ENCODE measurements around the gene KCNJ3. TPM values are rescaled to one million over a fixed set of nuclear protein-coding genes. Genes with fewer than 3 reads are reported as not detected.

KCNJ3 gene
- total and polyA plus RNA-seq, 9 donors: 0.31 to 0.99 (median 0.67) TPM

DNA sequence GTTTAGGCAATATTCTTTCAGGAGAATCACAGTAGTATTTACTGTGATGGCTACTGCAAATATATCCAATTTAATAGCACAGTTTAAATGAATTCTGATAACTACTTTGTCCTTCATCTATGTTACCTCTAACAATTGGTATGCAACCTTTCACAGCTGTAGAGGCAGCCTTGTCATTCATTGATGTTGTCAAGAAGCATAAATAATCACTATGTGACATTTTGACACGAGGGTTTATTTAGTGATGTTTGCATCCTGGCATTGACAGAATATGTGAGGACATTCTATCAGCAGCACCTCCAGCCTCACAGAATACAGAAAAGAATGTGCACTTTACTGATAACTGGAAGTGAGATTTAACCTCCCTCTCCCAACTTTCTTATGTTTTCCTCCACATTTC is 9.3 kb upstream of the KCNJ3 start:
- 60% methylated on average over 1 of the region's 1 CpG for WGBS (ENCODE audit: insufficient coverage)
- Histone ChIP-seq H3K27ac (ENCODE audit: low read length) (no peak overlapping the region), H3K9me3 (replicated peaks; ENCODE audit: control insufficient read depth, low read depth, low read length) (no peaks in the 10 kb centered on the region), H3K4me1 (ENCODE audit: control insufficient read depth, insufficient read depth, low read length) (peaks cover 2% of the 10 kb centered on the region), H3K36me3 (ENCODE audit: control insufficient read depth, insufficient read depth, low read length) (no peaks in the 10 kb centered on the region), H3K4me3 (ENCODE audit: low read length) (no peak overlapping the region), H3K27me3 (ENCODE audit: control insufficient read depth, insufficient read depth, low read length) (no peaks in the 10 kb centered on the region)
- no peak for DNase-seq

DNA sequence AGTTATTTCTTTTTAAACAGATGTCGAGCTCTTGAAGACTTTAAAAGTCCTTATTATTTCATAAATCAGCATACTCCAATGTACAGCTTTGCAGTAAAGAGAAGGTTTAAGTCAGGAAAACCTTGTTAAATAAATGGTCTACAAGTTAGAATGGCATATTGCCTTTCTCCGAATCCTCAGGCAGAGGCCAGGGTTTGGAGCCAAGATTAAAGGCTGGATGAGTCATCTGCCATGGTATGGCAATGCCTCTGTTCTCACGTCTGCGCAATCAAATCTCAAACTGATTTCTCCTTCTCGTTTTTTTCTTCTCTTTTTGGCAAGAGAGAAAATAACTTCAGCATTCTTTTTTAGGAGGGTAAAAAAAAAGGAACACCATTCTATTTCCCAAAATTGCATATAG is 5.6 kb upstream of the KCNJ3 start:
- Histone ChIP-seq H3K27ac (ENCODE audit: low read length) (no peak overlapping the region), H3K27me3 (ENCODE audit: control insufficient read depth, insufficient read depth, low read length) (peaks cover 12% of the 10 kb centered on the region), H3K4me3 (ENCODE audit: low read length) (no peak overlapping the region), H3K4me1 (ENCODE audit: control insufficient read depth, insufficient read depth, low read length) (peaks cover 10% of the 10 kb centered on the region), H3K9me3 (replicated peaks; ENCODE audit: control insufficient read depth, low read depth, low read length) (no peaks in the 10 kb centered on the region), H3K36me3 (ENCODE audit: control insufficient read depth, insufficient read depth, low read length) (no peaks in the 10 kb centered on the region)
- 33% methylated on average over 1 of the region's 5 CpGs for WGBS (ENCODE audit: insufficient coverage)
- peak; percentile 33 for DNase-seq

DNA sequence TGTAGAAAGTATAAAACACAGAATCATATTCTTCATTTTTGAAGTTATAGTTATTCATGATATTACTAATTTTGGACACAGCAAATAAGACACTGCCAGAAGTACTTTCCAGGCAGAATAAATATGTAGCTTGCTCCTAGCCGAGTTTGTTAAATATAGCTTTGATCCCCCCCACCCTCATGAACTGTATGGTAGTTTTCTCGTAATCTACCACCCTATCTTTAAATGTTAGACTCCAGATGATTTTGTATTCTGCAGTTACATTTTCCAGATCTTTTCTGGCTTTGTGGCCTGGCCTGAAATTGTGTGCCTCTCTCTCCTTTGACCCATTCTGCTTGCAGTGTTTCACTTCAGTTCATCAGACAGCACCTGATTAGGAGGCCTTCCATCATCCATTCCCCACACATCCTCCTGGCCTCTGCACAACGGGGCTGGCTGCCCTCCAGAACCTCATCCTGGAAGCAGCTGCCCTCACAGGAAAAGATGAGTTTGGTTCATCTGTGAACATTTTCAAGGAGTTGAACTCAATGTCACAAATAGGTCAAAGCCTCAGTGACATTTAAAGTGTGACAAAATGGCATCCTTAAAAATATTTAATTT is 4.7 kb upstream of the KCNJ3 start:
- 67% methylated on average over 1 of the region's 3 CpGs for WGBS (ENCODE audit: insufficient coverage)
- H3K9me3 ChIP-seq (replicated peaks; ENCODE audit: control insufficient read depth, low read depth, low read length): no peaks in the 10 kb centered on the region
- H3K27me3 ChIP-seq (ENCODE audit: control insufficient read depth, insufficient read depth, low read length): peaks cover 22% of the 10 kb centered on the region
- no peak overlapping the region for H3K27ac ChIP-seq (ENCODE audit: low read length)
- no peaks in the 10 kb centered on the region for H3K36me3 ChIP-seq (ENCODE audit: control insufficient read depth, insufficient read depth, low read length)
- no peak overlapping the region for H3K4me3 ChIP-seq (ENCODE audit: low read length)
- peak; percentile 26 for DNase-seq
- peaks cover 18% of the 10 kb centered on the region for H3K4me1 ChIP-seq (ENCODE audit: control insufficient read depth, insufficient read depth, low read length)

DNA sequence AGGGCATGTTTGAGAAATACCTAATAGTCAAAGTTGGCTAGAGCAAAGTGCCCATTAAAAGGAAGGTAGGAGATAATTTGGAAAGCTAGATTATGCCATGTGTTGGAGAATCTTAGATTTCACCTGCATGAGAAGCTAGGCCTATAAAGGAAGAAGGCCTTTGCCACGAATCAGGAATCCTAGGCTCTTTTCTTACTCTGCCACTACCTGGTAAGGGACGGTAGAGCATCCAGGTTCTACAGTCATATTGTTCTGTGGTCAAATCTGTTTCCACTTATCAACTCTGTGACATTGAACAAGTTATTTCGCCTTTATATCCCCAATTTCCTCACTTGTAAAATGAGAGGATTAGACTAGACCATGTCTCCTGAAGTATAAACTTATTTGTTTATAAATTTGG is 3.6 kb upstream of the KCNJ3 start:
- no peaks in the 10 kb centered on the region for H3K36me3 ChIP-seq (ENCODE audit: control insufficient read depth, insufficient read depth, low read length)
- H3K27ac ChIP-seq (ENCODE audit: low read length): no peak overlapping the region
- no peak overlapping the region for H3K4me3 ChIP-seq (ENCODE audit: low read length)
- H3K9me3 ChIP-seq (replicated peaks; ENCODE audit: control insufficient read depth, low read depth, low read length): no peaks in the 10 kb centered on the region
- H3K27me3 ChIP-seq (ENCODE audit: control insufficient read depth, insufficient read depth, low read length): peaks cover 30% of the 10 kb centered on the region
- H3K4me1 ChIP-seq (ENCODE audit: control insufficient read depth, insufficient read depth, low read length): peaks cover 21% of the 10 kb centered on the region
- WGBS (ENCODE audit: insufficient coverage): no CpG with 5 or more reads among the region's 3 CpGs
- no peak for DNase-seq

DNA sequence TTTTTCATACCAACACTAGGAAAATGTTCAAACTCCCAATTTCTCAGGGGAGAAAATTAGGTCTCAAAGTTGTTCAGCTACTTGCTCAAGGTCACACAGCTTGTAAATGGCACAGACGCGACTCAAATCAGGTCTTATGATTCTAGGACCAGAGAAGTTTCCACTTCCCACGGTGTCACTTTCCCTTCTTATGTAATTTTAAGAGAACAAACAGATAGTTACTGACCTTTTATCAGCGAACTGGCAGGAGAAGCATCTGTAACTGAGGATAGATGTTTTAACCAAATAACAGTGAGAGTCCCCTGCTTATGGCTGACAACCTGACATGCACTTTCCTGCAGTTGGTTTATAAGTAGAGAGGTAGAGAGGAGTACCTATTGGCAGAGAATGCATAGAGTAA is 2.1 kb upstream of the KCNJ3 start:
- Histone ChIP-seq H3K9me3 (replicated peaks; ENCODE audit: control insufficient read depth, low read depth, low read length) (no peaks in the 10 kb centered on the region), H3K4me3 (ENCODE audit: low read length) (no peak overlapping the region), H3K27me3 (ENCODE audit: control insufficient read depth, insufficient read depth, low read length) (peaks cover 30% of the 10 kb centered on the region), H3K4me1 (ENCODE audit: control insufficient read depth, insufficient read depth, low read length) (peaks cover 21% of the 10 kb centered on the region), H3K27ac (ENCODE audit: low read length) (no peak overlapping the region), H3K36me3 (ENCODE audit: control insufficient read depth, insufficient read depth, low read length) (no peaks in the 10 kb centered on the region)
- WGBS (ENCODE audit: insufficient coverage): no CpG with 5 or more reads among the region's 4 CpGs
- DNase-seq: no peak

DNA sequence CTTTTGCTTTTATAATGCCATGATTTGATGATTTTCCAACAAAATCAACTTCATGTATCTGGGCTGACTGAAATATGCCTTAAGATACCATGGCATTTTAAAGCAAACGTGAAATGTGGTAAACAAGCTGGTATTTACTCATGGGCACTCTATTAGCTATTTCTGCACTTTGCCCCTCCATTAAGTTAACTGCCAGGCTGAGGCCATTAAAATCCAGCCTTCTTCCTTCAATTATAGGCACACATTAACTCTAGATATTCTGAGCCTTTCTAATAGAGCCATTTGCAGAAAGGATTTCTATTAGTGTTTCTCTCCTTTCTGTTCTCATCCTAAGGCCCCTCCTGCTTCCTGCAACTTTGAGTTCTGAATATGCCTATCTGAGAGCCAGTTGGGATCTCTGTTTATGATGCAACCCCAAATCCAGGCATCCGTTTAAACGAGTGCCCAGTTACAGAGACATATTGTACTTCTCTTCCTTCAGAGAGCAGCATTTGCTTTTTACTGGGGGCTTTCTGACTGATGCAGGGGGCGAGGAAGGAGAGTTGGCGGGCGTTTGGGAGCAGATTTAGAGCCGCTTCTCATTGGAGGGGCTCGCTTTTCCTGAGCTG is 1.6 kb upstream of the KCNJ3 start:
- Histone ChIP-seq H3K27ac (ENCODE audit: low read length) (no peak overlapping the region), H3K36me3 (ENCODE audit: control insufficient read depth, insufficient read depth, low read length) (no peaks in the 10 kb centered on the region), H3K9me3 (replicated peaks; ENCODE audit: control insufficient read depth, low read depth, low read length) (no peaks in the 10 kb centered on the region), H3K4me1 (ENCODE audit: control insufficient read depth, insufficient read depth, low read length) (peaks cover 21% of the 10 kb centered on the region), H3K27me3 (ENCODE audit: control insufficient read depth, insufficient read depth, low read length) (peaks cover 30% of the 10 kb centered on the region), H3K4me3 (ENCODE audit: low read length) (peak overlapping the region; percentile 55)
- no peak for DNase-seq
- 14% methylated on average over 6 of the region's 8 CpGs for WGBS (ENCODE audit: insufficient coverage)

DNA sequence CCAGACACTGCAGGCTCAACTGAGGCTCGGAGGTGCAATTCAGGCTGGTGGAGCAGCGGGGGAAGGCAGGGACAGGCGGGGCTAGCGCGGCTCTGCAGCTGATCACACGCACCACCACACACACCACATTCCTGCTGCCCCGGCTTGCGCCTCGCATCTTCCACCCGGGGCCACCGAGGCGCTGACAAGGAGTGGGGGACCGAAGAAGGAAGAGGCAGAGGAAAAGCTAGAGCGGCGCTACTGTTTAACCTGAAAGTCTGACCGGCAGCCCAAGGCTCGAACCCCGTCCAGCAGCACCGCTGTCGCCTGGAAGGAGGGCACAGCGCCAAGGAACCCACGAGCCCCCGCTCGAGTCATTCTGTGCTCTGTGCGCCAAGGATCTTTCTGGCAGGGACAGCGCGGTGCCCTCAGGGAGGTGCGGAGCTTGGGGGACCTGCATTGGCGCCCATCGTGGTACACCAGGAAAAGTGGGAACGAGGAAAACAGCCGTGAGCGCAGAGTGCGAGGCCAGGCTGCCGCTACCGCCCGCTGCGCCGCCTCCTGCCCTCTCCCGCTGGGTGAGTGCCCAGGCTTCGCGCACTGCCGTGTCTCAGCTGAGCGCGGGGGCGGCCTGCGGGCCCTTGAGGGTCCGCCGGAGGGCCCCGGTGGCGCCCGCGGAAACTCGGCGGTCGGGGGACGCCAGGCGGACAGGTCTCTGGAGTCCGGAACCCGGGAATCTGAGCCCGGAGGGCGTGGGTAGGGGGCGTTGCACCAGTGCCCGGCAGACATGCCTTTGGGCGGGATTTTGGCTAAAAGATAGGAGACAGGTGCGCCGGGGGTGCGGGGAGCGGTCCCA is 860 bp upstream of the KCNJ3 start:
- no peaks in the 10 kb centered on the region for H3K36me3 ChIP-seq (ENCODE audit: control insufficient read depth, insufficient read depth, low read length)
- peak overlapping the region; percentile 55 for H3K4me3 ChIP-seq (ENCODE audit: low read length)
- peaks cover 21% of the 10 kb centered on the region for H3K4me1 ChIP-seq (ENCODE audit: control insufficient read depth, insufficient read depth, low read length)
- H3K27ac ChIP-seq (ENCODE audit: low read length): no peak overlapping the region
- WGBS (ENCODE audit: insufficient coverage): under 1% methylated on average over 62 of the region's 69 CpGs
- H3K27me3 ChIP-seq (ENCODE audit: control insufficient read depth, insufficient read depth, low read length): peaks cover 30% of the 10 kb centered on the region
- no peaks in the 10 kb centered on the region for H3K9me3 ChIP-seq (replicated peaks; ENCODE audit: control insufficient read depth, low read depth, low read length)
- DNase-seq: peak; percentile 39

DNA sequence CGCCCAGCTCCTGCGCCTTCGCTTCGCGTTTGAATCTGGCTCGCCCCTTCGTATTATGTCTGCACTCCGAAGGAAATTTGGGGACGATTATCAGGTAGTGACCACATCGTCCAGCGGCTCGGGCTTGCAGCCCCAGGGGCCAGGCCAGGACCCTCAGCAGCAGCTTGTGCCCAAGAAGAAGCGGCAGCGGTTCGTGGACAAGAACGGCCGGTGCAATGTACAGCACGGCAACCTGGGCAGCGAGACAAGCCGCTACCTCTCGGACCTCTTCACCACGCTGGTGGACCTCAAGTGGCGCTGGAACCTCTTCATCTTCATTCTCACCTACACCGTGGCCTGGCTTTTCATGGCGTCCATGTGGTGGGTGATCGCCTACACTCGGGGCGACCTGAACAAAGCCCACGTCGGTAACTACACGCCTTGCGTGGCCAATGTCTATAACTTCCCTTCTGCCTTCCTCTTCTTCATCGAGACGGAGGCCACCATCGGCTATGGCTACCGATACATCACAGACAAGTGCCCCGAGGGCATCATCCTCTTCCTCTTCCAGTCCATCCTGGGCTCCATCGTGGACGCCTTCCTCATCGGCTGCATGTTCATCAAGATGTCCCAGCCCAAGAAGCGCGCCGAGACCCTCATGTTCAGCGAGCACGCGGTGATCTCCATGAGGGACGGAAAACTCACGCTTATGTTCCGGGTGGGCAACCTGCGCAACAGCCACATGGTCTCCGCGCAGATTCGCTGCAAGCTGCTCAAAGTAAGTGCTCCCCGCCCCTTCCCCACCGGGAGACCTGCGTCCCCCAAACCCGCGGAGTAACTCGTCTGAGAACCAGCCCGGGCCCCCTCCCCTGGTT is 453 bp downstream of the KCNJ3 start:
- no peak for DNase-seq
- Histone ChIP-seq H3K27me3 (ENCODE audit: control insufficient read depth, insufficient read depth, low read length) (peaks cover 30% of the 10 kb centered on the region), H3K4me1 (ENCODE audit: control insufficient read depth, insufficient read depth, low read length) (peaks cover 19% of the 10 kb centered on the region), H3K4me3 (ENCODE audit: low read length) (peak overlapping the region; percentile 55), H3K36me3 (ENCODE audit: control insufficient read depth, insufficient read depth, low read length) (no peaks in the 10 kb centered on the region), H3K9me3 (replicated peaks; ENCODE audit: control insufficient read depth, low read depth, low read length) (no peaks in the 10 kb centered on the region), H3K27ac (ENCODE audit: low read length) (no peak overlapping the region)
- 3% methylated on average over 52 of the region's 60 CpGs for WGBS (ENCODE audit: insufficient coverage)

DNA sequence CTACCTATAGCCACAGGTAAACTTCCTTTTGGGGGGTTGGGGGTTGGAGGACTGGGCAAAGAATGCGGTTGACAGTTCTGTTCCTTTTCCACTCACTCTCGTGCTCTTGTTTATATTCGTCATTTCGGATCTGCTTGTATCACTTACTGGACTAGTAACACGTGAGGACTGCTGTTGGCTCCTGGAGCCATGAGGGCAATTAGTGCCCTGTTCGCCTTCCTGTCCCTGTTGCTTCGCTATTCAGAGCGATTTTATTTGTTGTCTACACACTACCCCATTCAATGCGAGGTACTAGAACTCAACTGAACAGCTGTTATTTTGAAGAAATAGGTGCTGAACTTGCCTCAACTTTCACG is 1.1 kb downstream of the KCNJ3 start:
- WGBS (ENCODE audit: insufficient coverage): 26% methylated on average over 4 of the region's 10 CpGs
- Histone ChIP-seq H3K27me3 (ENCODE audit: control insufficient read depth, insufficient read depth, low read length) (peaks cover 30% of the 10 kb centered on the region), H3K9me3 (replicated peaks; ENCODE audit: control insufficient read depth, low read depth, low read length) (no peaks in the 10 kb centered on the region), H3K4me3 (ENCODE audit: low read length) (no peak overlapping the region), H3K36me3 (ENCODE audit: control insufficient read depth, insufficient read depth, low read length) (no peaks in the 10 kb centered on the region), H3K4me1 (ENCODE audit: control insufficient read depth, insufficient read depth, low read length) (peaks cover 19% of the 10 kb centered on the region), H3K27ac (ENCODE audit: low read length) (no peak overlapping the region)
- DNase-seq: no peak

DNA sequence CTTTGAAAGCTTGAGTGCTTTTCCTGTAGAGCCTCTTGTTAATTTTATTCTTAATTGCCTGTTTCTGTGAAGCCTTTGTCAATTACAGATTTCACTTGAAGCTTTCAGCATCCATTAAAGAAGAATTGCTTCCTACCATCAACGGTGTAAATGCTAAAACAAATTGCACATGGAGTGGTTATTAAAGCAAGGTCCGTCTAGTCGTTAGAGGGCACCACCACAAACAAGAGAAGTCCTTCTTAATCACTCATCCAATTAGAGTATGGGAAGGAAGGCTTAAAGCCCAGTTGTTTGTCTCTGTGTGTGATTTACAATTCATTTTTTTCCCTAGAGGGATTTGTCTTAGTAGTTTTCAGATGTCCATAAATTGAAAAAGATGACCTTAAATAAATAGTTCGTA is 1.6 kb downstream of the KCNJ3 start:
- WGBS (ENCODE audit: insufficient coverage): no CpG with 5 or more reads among the region's 4 CpGs
- Histone ChIP-seq H3K27ac (ENCODE audit: low read length) (no peak overlapping the region), H3K36me3 (ENCODE audit: control insufficient read depth, insufficient read depth, low read length) (no peaks in the 10 kb centered on the region), H3K4me1 (ENCODE audit: control insufficient read depth, insufficient read depth, low read length) (peaks cover 19% of the 10 kb centered on the region), H3K4me3 (ENCODE audit: low read length) (no peak overlapping the region), H3K9me3 (replicated peaks; ENCODE audit: control insufficient read depth, low read depth, low read length) (no peaks in the 10 kb centered on the region), H3K27me3 (ENCODE audit: control insufficient read depth, insufficient read depth, low read length) (peaks cover 30% of the 10 kb centered on the region)
- no peak for DNase-seq

Measured in muscle of leg (tissue), 11 donors.